ENCODE results near the gene CD7.

The CD7 gene

DNA sequence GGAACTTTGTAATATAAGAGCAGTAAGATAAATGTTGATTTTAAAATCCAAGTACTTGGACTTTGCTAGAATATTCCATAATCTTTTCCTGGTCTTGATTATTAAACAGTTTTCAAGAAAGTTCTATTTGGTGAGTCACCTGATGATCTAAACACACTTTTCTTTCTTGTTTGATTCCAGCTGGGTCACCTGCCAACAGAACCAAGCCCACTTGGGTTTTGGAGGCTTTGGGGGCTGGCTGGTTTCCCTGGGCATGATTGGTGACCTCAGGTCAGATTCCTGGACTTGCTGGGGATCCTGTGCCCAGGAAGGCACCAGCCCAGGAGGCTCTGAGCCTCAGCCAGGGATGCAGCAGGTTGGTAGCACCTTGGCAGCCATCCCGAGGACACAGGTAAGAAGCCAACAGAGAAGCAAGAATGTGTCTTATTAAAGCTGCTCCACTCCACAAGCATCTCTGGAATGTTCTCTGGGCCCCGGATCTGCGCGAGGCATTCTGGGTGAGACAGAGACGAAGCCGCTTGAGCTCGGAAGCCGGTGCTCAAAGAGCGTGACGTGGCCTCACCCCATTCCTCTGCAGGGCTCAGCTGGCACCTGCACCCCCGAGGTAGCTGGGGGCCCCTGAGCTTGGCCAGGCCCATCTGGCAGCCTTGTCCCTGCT is 38.5 kb upstream of the CD7 start:
- peaks cover 8% of the 10 kb centered on the region in 2 donors for H3K27me3 ChIP-seq (ENCODE audit: control insufficient read depth in 1 of 2, insufficient read depth in 2 of 2, low read length in 2 of 2)
- H3K9me3 ChIP-seq (ENCODE audit: control insufficient read depth in 1 of 2, low read length in 2 of 2): no peaks in the 10 kb centered on the region
- peaks cover 4 to 18% of the 10 kb centered on the region in 2 donors for H3K4me1 ChIP-seq (ENCODE audit: control insufficient read depth in 1 of 2, insufficient read depth in 2 of 2, low read length in 2 of 2)
- H3K36me3 ChIP-seq (ENCODE audit: control insufficient read depth in 1 of 2, insufficient read depth in 2 of 2, low read length in 2 of 2): no peaks in the 10 kb centered on the region
- no peak overlapping the region for H3K4me3 ChIP-seq (ENCODE audit: low read depth in 1 of 2, low read length in 2 of 2)
- no peak overlapping the region for H3K27ac ChIP-seq (ENCODE audit: low read depth, low read length)
- H3K9ac ChIP-seq (ENCODE audit: low read depth in 1 of 2, low read length in 2 of 2): no peak overlapping the region

DNA sequence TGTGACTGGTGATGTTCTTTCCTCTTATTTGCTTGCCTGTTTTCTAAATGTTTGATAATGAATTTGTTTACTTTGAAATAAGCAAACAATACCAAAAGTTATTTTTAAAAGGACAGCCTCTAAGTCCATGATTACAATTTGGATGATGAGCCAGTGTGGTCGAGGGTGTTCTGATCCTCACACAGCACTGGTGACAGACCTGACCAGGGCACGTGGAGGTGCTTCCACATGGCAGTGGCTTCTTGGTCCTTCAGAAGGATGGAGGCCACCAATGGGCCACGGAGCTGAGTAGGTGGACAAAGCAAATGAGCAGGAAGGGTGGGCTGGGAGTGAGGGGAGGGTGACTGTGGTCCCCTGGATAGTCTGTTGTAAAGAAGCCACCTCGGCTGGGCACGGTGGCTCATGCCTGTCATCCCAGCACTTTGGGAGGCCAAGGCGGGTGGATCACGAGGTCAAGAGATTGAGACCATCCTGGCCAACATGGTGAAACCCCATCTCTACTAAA is 37.4 kb upstream of the CD7 start:
- H3K4me3 ChIP-seq (ENCODE audit: low read depth in 1 of 2, low read length in 2 of 2): no peak overlapping the region
- no peak overlapping the region for H3K9ac ChIP-seq (ENCODE audit: low read depth in 1 of 2, low read length in 2 of 2)
- H3K4me1 ChIP-seq (ENCODE audit: control insufficient read depth in 1 of 2, insufficient read depth in 2 of 2, low read length in 2 of 2): peaks cover 4 to 18% of the 10 kb centered on the region in 2 donors
- H3K36me3 ChIP-seq (ENCODE audit: control insufficient read depth in 1 of 2, insufficient read depth in 2 of 2, low read length in 2 of 2): no peaks in the 10 kb centered on the region
- H3K27me3 ChIP-seq (ENCODE audit: control insufficient read depth in 1 of 2, insufficient read depth in 2 of 2, low read length in 2 of 2): peaks cover 8 to 13% of the 10 kb centered on the region in 2 donors
- H3K9me3 ChIP-seq (ENCODE audit: control insufficient read depth in 1 of 2, low read length in 2 of 2): no peaks in the 10 kb centered on the region
- no peak overlapping the region for H3K27ac ChIP-seq (ENCODE audit: low read depth, low read length)

DNA sequence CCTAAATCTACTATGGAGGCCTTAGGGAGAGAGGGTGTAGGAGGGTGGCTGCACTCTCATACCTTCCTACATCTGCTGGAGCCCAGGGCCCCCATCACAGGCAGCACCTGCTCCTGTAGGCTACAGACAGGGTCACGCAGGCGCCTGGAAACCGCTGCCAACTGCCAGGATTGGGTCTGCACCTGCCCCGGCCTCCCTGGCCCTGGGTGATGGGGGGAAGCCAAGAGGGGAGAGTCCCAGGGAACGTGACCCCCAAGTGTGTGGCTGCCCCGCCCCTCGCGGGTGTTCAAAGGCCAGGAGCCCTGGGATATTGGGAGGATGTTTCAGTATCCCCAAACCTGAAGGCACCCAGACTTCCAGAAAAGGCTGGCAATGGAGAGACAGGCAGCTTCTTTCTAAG is 36.1 kb upstream of the CD7 start:
- Histone ChIP-seq H3K4me3 (ENCODE audit: low read depth in 1 of 2, low read length in 2 of 2) (no peak overlapping the region), H3K27ac (ENCODE audit: low read depth, low read length) (no peak overlapping the region), H3K4me1 (ENCODE audit: control insufficient read depth in 1 of 2, insufficient read depth in 2 of 2, low read length in 2 of 2) (peaks cover 4 to 15% of the 10 kb centered on the region in 2 donors), H3K9me3 (ENCODE audit: control insufficient read depth in 1 of 2, low read length in 2 of 2) (no peaks in the 10 kb centered on the region), H3K9ac (ENCODE audit: low read depth in 1 of 2, low read length in 2 of 2) (no peak overlapping the region), H3K27me3 (ENCODE audit: control insufficient read depth in 1 of 2, insufficient read depth in 2 of 2, low read length in 2 of 2) (peaks cover 9 to 19% of the 10 kb centered on the region in 2 donors), H3K36me3 (ENCODE audit: control insufficient read depth in 1 of 2, insufficient read depth in 2 of 2, low read length in 2 of 2) (no peaks in the 10 kb centered on the region)

DNA sequence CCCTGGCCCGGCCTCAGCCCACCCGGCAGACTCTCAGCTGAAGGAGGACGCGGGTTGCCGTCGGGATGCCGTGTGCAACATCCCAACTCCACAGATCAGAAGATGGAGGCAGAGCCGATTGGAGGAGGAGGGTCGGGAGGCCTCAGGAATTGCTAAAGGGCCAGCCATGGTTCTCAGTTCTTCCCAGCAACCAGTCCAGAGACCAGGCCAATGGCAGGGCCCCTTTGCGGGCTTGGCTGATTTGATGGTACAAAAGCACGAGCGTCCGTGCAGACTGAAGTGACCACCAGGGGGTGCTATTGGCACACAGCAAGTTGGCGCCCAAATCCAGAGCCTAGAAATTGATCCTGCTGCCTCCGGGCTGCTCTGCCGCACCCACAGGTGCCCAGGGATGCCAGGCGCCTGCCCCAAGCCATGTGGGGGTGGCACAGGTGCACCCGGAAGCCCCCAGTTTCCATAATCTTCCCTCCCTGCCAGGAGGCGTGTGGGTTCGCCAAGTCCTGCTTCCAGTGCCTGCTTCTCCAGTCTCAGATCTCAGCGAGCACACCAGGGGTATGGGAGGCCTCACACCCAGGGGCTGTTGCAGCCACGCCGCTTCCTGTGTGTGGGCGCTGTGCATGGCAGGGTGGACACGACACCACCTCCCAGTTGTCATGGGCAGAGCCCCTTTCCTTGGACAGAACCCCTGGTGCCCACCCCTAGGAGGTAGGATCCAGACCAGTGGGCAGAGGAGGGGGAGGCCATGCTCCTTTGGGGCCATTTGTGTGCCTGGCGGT is 34.5 kb upstream of the CD7 start:
- Histone ChIP-seq H3K4me1 (ENCODE audit: control insufficient read depth in 1 of 2, insufficient read depth in 2 of 2, low read length in 2 of 2) (peaks cover 4 to 15% of the 10 kb centered on the region in 2 donors), H3K27ac (ENCODE audit: low read depth, low read length) (no peak overlapping the region), H3K4me3 (ENCODE audit: low read depth in 1 of 2, low read length in 2 of 2) (no peak overlapping the region), H3K9ac (ENCODE audit: low read depth in 1 of 2, low read length in 2 of 2) (no peak overlapping the region), H3K9me3 (ENCODE audit: control insufficient read depth in 1 of 2, low read length in 2 of 2) (no peaks in the 10 kb centered on the region), H3K36me3 (ENCODE audit: control insufficient read depth in 1 of 2, insufficient read depth in 2 of 2, low read length in 2 of 2) (no peaks in the 10 kb centered on the region), H3K27me3 (ENCODE audit: control insufficient read depth in 1 of 2, insufficient read depth in 2 of 2, low read length in 2 of 2) (peaks cover 9 to 19% of the 10 kb centered on the region in 2 donors)

DNA sequence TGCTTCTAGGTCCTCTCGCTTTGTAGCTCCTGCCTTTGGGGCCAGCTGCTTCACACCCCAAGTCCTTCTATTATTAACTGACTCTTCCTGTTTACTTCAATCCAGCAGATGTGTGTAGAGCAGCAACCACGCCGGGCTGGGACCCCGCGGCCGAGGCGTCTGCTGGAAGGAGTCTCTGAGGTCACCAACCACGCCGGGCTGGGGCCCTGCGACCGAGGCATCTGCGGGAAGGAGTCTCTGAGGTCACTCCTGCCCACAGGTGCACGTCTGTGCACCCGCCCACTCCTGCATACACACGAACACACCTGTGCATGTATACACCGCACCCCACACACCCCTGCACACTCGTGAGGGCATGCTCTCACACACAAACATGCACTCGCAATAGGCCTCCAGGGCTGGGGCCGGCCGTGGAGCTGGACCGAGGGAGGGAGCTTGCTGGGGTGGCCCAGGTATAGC is 33.9 kb upstream of the CD7 start:
- H3K27me3 ChIP-seq (ENCODE audit: control insufficient read depth in 1 of 2, insufficient read depth in 2 of 2, low read length in 2 of 2): peaks cover 5 to 14% of the 10 kb centered on the region in 2 donors
- no peak overlapping the region for H3K4me3 ChIP-seq (ENCODE audit: low read depth in 1 of 2, low read length in 2 of 2)
- no peaks in the 10 kb centered on the region for H3K36me3 ChIP-seq (ENCODE audit: control insufficient read depth in 1 of 2, insufficient read depth in 2 of 2, low read length in 2 of 2)
- H3K4me1 ChIP-seq (ENCODE audit: control insufficient read depth in 1 of 2, insufficient read depth in 2 of 2, low read length in 2 of 2): peaks cover 4 to 10% of the 10 kb centered on the region in 2 donors
- H3K27ac ChIP-seq (ENCODE audit: low read depth, low read length): no peak overlapping the region
- H3K9ac ChIP-seq (ENCODE audit: low read depth in 1 of 2, low read length in 2 of 2): no peak overlapping the region
- no peaks in the 10 kb centered on the region for H3K9me3 ChIP-seq (ENCODE audit: control insufficient read depth in 1 of 2, low read length in 2 of 2)

DNA sequence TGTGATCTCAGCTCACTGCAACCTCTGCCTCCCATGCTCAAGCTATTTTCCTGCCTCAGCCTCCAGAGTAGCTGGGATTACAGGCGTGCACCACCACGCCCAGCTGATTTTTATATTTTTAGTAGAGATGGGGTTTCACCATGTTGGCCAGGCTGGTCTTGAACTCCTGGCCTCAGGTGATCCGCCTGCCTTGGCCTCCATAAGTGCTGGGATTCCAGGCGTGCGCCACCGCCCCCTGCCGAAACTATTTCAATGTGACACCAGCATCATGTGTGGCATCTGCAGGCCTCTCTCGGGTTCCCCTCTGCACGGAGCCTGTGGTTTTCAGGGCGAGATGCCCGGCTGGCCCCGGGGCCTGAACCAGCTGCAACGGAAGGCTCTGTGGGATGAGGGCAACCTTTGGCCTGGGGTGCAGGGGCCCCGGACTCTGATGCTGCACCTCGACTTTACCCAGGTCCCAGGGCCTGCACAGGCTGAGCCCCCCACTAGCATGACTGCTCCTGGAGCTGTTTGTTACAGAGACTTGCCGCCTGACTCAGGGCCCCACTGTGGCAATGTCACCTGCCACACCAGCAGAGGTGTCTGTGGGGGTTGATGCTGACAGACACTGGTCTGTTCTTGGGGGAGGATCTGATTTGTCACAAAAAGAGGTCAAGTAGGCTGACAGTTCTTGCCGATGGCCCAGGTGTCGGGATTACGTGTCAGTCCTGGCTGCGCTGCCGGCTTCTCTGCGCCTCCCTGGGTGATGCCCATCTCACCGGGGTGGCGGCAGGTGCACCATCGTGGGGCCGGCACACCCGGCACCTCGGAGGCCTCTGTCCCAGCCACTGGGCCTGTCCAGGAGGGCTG is 33.0 kb upstream of the CD7 start:
- Histone ChIP-seq H3K27me3 (ENCODE audit: control insufficient read depth in 1 of 2, insufficient read depth in 2 of 2, low read length in 2 of 2) (peaks cover 5 to 11% of the 10 kb centered on the region in 2 donors), H3K27ac (ENCODE audit: low read depth, low read length) (no peak overlapping the region)

DNA sequence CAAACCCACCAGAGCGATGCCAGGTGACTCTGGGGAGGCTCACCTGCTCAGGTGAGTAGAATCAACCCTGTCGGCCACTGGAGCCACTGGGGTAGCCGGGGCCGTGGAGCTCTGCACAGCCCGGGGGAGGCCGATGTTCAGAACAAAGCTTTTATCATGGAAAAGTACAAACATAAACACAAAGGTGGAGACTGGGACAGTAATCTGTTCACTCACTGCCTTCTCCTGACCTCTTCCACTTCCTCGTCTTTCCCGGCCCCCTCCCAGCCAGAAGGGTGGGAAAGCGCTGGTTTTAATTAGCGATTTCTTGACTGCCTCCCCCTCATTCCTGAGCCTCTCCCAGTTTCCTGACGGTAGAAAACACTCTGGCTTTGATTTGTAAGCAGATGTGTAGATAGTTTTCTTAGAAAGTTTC is 31.9 kb upstream of the CD7 start:
- peaks cover 5 to 11% of the 10 kb centered on the region in 2 donors for H3K27me3 ChIP-seq (ENCODE audit: control insufficient read depth in 1 of 2, insufficient read depth in 2 of 2, low read length in 2 of 2)

More for the DNA sequence above, 33.0 kb upstream of the CD7 start:
- Histone ChIP-seq H3K9ac (ENCODE audit: low read depth in 1 of 2, low read length in 2 of 2) (no peak overlapping the region), H3K4me3 (ENCODE audit: low read depth in 1 of 2, low read length in 2 of 2) (no peak overlapping the region), H3K36me3 (ENCODE audit: control insufficient read depth in 1 of 2, insufficient read depth in 2 of 2, low read length in 2 of 2) (no peaks in the 10 kb centered on the region), H3K9me3 (ENCODE audit: control insufficient read depth in 1 of 2, low read length in 2 of 2) (no peaks in the 10 kb centered on the region), H3K4me1 (ENCODE audit: control insufficient read depth in 1 of 2, insufficient read depth in 2 of 2, low read length in 2 of 2) (peaks cover 2 to 5% of the 10 kb centered on the region in 2 donors)

DNA sequence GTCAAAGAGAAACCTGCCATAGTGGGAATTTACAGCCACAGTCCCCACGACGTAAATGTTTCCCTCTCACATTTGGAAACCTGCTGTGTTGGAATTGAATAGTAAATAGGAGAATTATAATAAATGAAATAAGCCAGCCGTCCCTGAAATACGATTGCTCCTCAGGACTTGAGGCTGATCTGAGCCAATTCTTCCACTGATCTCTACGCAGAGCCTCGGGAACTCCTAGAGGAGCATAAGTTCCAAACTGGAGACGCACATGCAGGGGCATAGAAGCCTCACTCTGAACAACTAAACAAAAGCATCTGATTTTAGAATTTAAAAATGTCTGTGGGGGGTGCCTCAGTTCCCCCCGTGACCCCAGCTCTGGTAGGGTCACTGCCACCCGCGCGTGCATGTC is 31.5 kb upstream of the CD7 start:
- Histone ChIP-seq H3K9ac (ENCODE audit: low read depth in 1 of 2, low read length in 2 of 2) (no peak overlapping the region), H3K4me3 (ENCODE audit: low read depth in 1 of 2, low read length in 2 of 2) (no peak overlapping the region), H3K9me3 (ENCODE audit: control insufficient read depth in 1 of 2, low read length in 2 of 2) (no peaks in the 10 kb centered on the region), H3K27me3 (ENCODE audit: control insufficient read depth in 1 of 2, insufficient read depth in 2 of 2, low read length in 2 of 2) (peaks cover 5 to 11% of the 10 kb centered on the region in 2 donors), H3K4me1 (ENCODE audit: control insufficient read depth in 1 of 2, insufficient read depth in 2 of 2, low read length in 2 of 2) (peaks cover 0 to 5% of the 10 kb centered on the region in 2 donors), H3K36me3 (ENCODE audit: control insufficient read depth in 1 of 2, insufficient read depth in 2 of 2, low read length in 2 of 2) (no peaks in the 10 kb centered on the region), H3K27ac (ENCODE audit: low read depth, low read length) (no peak overlapping the region)

More for the DNA sequence above, 31.9 kb upstream of the CD7 start:
- no peak overlapping the region for H3K4me3 ChIP-seq (ENCODE audit: low read depth in 1 of 2, low read length in 2 of 2)
- H3K36me3 ChIP-seq (ENCODE audit: control insufficient read depth in 1 of 2, insufficient read depth in 2 of 2, low read length in 2 of 2): no peaks in the 10 kb centered on the region
- no peaks in the 10 kb centered on the region for H3K9me3 ChIP-seq (ENCODE audit: control insufficient read depth in 1 of 2, low read length in 2 of 2)
- no peak overlapping the region for H3K27ac ChIP-seq (ENCODE audit: low read depth, low read length)
- H3K4me1 ChIP-seq (ENCODE audit: control insufficient read depth in 1 of 2, insufficient read depth in 2 of 2, low read length in 2 of 2): peaks cover 0 to 5% of the 10 kb centered on the region in 2 donors
- H3K9ac ChIP-seq (ENCODE audit: low read depth in 1 of 2, low read length in 2 of 2): no peak overlapping the region

DNA sequence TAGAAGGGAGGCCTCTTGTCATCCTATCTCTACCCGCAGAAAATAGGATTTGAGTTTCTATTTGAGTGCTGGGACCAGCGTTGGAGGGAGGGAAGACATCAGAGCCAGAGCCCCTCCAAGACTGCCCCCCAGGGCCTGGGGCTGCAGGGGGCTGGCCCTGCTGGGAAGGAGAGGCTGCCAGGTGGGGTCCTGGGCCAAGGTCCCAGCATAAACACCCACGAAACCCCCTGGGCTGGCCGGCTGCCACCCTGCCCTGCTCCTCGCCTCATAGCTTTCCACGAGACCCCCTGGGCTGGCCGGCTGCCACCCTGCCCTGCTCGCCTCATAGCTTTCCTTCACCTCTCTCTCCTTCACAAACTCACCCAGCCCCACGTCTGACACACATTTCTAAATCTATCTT is 31.0 kb upstream of the CD7 start:
- Histone ChIP-seq H3K36me3 (ENCODE audit: control insufficient read depth in 1 of 2, insufficient read depth in 2 of 2, low read length in 2 of 2) (no peaks in the 10 kb centered on the region), H3K4me1 (ENCODE audit: control insufficient read depth in 1 of 2, insufficient read depth in 2 of 2, low read length in 2 of 2) (peaks cover 0 to 5% of the 10 kb centered on the region in 2 donors), H3K9ac (ENCODE audit: low read depth in 1 of 2, low read length in 2 of 2) (no peak overlapping the region), H3K27ac (ENCODE audit: low read depth, low read length) (no peak overlapping the region), H3K4me3 (ENCODE audit: low read depth in 1 of 2, low read length in 2 of 2) (no peak overlapping the region), H3K9me3 (ENCODE audit: control insufficient read depth in 1 of 2, low read length in 2 of 2) (no peaks in the 10 kb centered on the region), H3K27me3 (ENCODE audit: control insufficient read depth in 1 of 2, insufficient read depth in 2 of 2, low read length in 2 of 2) (peaks cover 5 to 11% of the 10 kb centered on the region in 2 donors)

All from duodenal mucosa (tissue), 2 donors.